GM20000 (cell line): Measurements from ENCODE around the gene FRY.
"Not testable (repeated sequence)": the region's sequence is repeated elsewhere in the genome, so short reads cannot be mapped to it uniquely, and the experiment has no call there.

Experiments used
- DNase-seq: peaks from one replicate; pipeline ENCODE4 v3.0.0; 2012; ENCODE audit warnings: low spot score
- CTCF ChIP-seq: IDR thresholded peaks from 2 replicates; pipeline ENCODE4 v1.5.1; 2012; ENCODE audit warnings: mild to moderate bottlenecking, control low read depth; ENCODE audit errors: extremely low read depth, missing control alignments

The FRY gene

GRCh38 chr13:32031025-32031814 lies at the start of gene FRY:
TSS of gene FRY (plus strand) at chr13:32031774. CDS start at chr13:32031796, 22 bp downstream.
- TF ChIP-seq CTCF: no peak
- peak; percentile 77 for DNase-seq

- TF ChIP-seq CTCF: no peak
- DNase-seq: no peak
These were observed 49.5 kb upstream of the FRY start for GRCh38 chr13:31982124-31982523.

- no peak for DNase-seq
- TF ChIP-seq CTCF: no peak
These were observed 49.0 kb upstream of the FRY start for GRCh38 chr13:31982540-31982939.

- DNase-seq: not testable (repeated sequence)
These were observed 47.9 kb upstream of the FRY start for GRCh38 chr13:31983696-31984095.

- not testable (repeated sequence) for DNase-seq
These were observed 47.2 kb upstream of the FRY start for GRCh38 chr13:31984388-31984787.

GRCh38 chr13:31986676-31987470 lies 44.7 kb upstream of the FRY start:
- DNase-seq: no peak
- no peak for TF ChIP-seq CTCF

- peak; percentile 24 for DNase-seq
- no peak for TF ChIP-seq CTCF
These were observed 43.9 kb upstream of the FRY start for GRCh38 chr13:31987535-31988170.

- not testable (repeated sequence) for DNase-seq
These were observed 37.2 kb upstream of the FRY start for GRCh38 chr13:31994367-31994766.
